Vagina (tissue), 2 donors: ENCODE measurements around the gene OSBP2. TPM values are rescaled to one million over a fixed set of nuclear protein-coding genes. Genes with fewer than 3 reads are reported as not detected.

Experiments
- DNase-seq, 2 donors: peaks; one replicate each; pipeline ENCODE4 v3.0.0-alpha.2; 2017; ENCODE audit errors: extremely low spot score in 2 of 2
- H3K27ac ChIP-seq: fragments of 200-600 bp; sonication (generic); one replicate; pipeline ENCODE4 v1.5.1; 2019
- H3K27me3 ChIP-seq: fragments of 200-600 bp; sonication (generic); one replicate; pipeline ENCODE4 v1.5.1; 2019
- H3K36me3 ChIP-seq, 2 donors: fragments of 200-600 bp; sonication (generic); one replicate each; pipeline ENCODE4 v1.5.1; 2017 to 2019
- H3K4me1 ChIP-seq: fragments of 200-600 bp; sonication (generic); one replicate; pipeline ENCODE4 v1.5.1; 2019
- H3K4me3 ChIP-seq, 2 donors: fragments of 200-600 bp; sonication (generic); 1 replicate in 1 of 2; 2 replicates in 1 of 2; pipeline ENCODE4 v1.5.1; 2016 to 2019
- H3K9me3 ChIP-seq: fragments of 200-600 bp; sonication (generic); one replicate; pipeline ENCODE4 v1.5.1; 2019
- POLR2A ChIP-seq, 2 donors: fragments of 450-650 bp; IDR thresholded peaks; one replicate each; pipeline ENCODE4 v1.6.1; 2017; ENCODE audit warnings: antibody characterized with exemption in 2 of 2, mild to moderate bottlenecking in 2 of 2, moderate library complexity in 2 of 2
- POLR2AphosphoS5 ChIP-seq, 2 donors: sonication (generic); formaldehyde crosslinking; IDR thresholded peaks; one replicate each; pipeline ENCODE4 v1.9.0; 2017; ENCODE audit warnings: antibody characterized with exemption in 2 of 2, mild to moderate bottlenecking in 2 of 2, low read depth in 1 of 2; ENCODE audit not compliant: insufficient read depth in 1 of 2
- intact Hi-C: fragments of 100-400 bp; cut with DNase I; formaldehyde crosslinking; loops from one replicate; pipeline ENCODE4 v1.15.1; 2023
- total RNA-seq: library from RNA; depleted of rRNA; stranded (reverse); fragments of >200 nt; gene quantifications from one replicate; pipeline ENCODE4 v1.2.3, GENCODE V29; 2016
- TF ChIP-seq, protein P1 (sequence below), 3 experiments: fragments of 450-650 bp in 2 of 3; fragments of 200-600 bp in 1 of 3; sonication (generic) in 1 of 3; IDR thresholded peaks; one replicate each; pipeline ENCODE4 v1.5.1; 2017 to 2019; ENCODE audit warnings: antibody characterized with exemption in 3 of 3, mild to moderate bottlenecking in 2 of 3, moderate library complexity in 2 of 3

Gene OSBP2
- total RNA-seq, 1 donor from 2014 or later: 3.7 TPM

DNA sequence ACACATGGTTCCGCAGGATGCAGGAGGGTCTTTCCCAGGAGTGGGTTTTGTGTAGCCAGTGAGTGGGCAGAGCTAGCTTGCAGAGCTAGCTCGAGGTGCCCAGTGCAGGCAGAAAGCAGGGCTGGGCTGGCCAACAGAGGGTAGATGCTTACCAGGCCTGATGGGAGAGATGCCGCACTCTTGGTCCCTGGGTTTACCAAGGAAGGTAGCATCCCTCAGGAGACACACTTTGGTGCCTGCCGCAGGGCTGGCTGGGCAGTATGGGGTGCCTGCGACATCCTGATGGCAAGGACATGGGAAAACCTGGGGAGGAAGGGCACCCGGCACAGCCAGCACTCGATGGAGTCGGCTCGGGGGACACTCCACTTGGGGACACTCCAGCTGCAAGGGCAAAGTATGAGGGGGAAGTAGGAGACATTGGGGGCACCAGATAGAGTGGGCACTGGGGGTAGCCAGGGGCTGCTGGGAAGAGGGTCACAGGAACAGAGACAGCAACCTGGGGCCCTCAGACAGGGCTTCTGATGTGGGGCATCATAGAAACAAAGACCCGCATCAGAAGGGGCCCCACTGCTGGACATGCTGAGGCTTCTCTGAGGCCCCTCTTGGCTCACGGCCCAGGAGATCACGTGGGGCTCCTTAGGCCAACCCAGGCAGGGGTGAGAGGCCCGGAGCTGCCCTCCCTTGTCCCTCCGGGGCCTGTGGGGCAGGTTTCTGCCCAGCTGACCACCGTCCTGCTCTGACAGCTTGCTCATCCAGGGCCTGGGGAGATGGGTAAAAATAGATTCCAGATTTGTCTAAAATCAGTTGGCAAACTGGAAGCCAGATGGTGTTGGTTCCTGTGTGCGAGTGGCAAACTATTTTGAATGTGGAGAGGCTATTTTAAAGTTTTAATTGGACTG, 184.1 kb downstream of the OSBP2 start:
- DNase-seq: no peak
- Histone ChIP-seq H3K9me3 (no peaks in the 10 kb centered on the region), H3K36me3 (no peaks in the 10 kb centered on the region), H3K4me1 (no peaks in the 10 kb centered on the region), H3K27me3 (no peaks in the 10 kb centered on the region), H3K4me3 (no peak overlapping the region), H3K27ac (no peak overlapping the region)
- intact Hi-C loops: no loop called here
- TF ChIP-seq POLR2AphosphoS5 (IDR thresholded peaks at IDR 0.05; ENCODE audit: insufficient read depth in 1 of 2, low read depth in 1 of 2) (no peak), POLR2A (IDR thresholded peaks at IDR 0.05) (no peak)
- TF ChIP-seq, protein P1, sequence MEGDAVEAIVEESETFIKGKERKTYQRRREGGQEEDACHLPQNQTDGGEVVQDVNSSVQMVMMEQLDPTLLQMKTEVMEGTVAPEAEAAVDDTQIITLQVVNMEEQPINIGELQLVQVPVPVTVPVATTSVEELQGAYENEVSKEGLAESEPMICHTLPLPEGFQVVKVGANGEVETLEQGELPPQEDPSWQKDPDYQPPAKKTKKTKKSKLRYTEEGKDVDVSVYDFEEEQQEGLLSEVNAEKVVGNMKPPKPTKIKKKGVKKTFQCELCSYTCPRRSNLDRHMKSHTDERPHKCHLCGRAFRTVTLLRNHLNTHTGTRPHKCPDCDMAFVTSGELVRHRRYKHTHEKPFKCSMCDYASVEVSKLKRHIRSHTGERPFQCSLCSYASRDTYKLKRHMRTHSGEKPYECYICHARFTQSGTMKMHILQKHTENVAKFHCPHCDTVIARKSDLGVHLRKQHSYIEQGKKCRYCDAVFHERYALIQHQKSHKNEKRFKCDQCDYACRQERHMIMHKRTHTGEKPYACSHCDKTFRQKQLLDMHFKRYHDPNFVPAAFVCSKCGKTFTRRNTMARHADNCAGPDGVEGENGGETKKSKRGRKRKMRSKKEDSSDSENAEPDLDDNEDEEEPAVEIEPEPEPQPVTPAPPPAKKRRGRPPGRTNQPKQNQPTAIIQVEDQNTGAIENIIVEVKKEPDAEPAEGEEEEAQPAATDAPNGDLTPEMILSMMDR (IDR thresholded peaks at IDR 0.05): no peak

DNA sequence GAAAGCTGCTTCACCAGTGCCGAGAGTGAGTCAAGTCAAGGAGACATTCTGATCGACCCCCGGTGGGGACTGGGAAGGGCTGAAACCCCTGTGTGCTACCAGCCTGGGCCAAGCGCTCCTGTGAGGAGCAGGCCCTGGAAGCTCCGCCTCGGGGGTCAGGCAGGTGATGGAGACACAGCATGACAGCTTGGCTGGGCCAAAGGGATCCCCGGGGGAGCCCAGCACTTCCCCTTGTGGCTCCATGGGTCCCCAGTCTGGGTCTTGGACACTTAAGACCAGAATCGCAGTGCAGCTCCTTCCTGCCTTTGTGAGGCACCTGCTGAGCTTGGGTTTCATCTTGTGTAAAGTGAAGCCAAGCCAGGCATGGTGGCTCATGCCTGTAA, 184.7 kb downstream of the OSBP2 start:
- no peaks in the 10 kb centered on the region for H3K4me1 ChIP-seq
- DNase-seq: no peak
- no peaks in the 10 kb centered on the region for H3K27me3 ChIP-seq

DNA sequence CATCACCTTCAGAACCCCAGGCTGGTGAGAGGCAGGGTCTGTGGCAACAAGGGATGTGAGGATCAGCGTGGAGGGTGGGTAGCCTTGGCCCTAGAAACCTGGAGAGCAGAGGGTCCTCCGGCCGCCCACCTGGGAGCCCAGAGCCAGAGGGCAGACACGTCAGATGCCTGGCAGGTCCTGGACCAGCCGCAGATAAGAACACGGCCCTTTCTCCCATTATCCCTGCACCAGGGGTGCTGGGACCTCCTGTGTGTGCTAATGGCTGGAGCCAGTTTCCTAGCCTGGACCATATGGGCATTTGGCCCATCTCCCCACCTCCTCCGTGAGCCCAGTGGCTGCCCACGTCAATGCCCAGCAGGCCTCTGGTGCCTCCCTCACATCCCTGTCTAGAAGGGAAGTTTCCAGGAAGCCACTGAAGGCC, 185.5 kb downstream of the OSBP2 start:
- no peaks in the 10 kb centered on the region for H3K4me1 ChIP-seq
- H3K4me3 ChIP-seq: no peak overlapping the region
- no peak overlapping the region for H3K27ac ChIP-seq
- no peak for DNase-seq
- no peak for TF ChIP-seq POLR2AphosphoS5 (IDR thresholded peaks at IDR 0.05; ENCODE audit: insufficient read depth in 1 of 2, low read depth in 1 of 2)
- TF ChIP-seq POLR2A (IDR thresholded peaks at IDR 0.05): no peak
- TF ChIP-seq, protein P1 (IDR thresholded peaks at IDR 0.05): no peak
- H3K27me3 ChIP-seq: no peaks in the 10 kb centered on the region
- H3K9me3 ChIP-seq: no peaks in the 10 kb centered on the region
- H3K36me3 ChIP-seq: no peaks in the 10 kb centered on the region
- intact Hi-C loops: no loop called here

More for the DNA sequence above, 184.7 kb downstream of the OSBP2 start:
- Histone ChIP-seq H3K4me3 (no peak overlapping the region), H3K9me3 (no peaks in the 10 kb centered on the region), H3K36me3 (no peaks in the 10 kb centered on the region), H3K27ac (no peak overlapping the region)
- intact Hi-C loops: no loop called here
- TF ChIP-seq, protein P1 (IDR thresholded peaks at IDR 0.05): no peak
- TF ChIP-seq POLR2AphosphoS5 (IDR thresholded peaks at IDR 0.05; ENCODE audit: insufficient read depth in 1 of 2, low read depth in 1 of 2) (no peak), POLR2A (IDR thresholded peaks at IDR 0.05) (no peak)

DNA sequence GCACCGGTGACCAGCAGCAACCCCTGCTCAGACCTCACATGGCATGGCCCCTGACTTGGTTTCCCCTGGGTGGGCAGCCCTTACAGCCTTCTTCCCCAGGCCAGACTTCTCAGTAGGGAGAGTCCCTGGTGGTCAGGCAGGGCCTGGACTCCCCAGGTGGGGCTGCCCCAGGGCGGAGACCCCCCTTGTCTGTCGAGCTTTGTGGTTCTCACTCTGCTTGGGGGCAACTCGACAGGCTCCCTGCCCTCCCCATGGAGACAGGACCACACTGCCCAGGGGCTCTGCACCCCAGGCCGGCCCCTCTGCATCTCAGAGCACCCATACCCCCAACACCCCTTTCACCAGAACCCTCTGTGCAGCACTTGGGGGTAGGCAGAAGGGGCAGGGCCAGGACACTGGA, 186.2 kb downstream of the OSBP2 start:
- intact Hi-C loops: no loop called here

More for the DNA sequence above, 186.2 kb downstream of the OSBP2 start:
- Histone ChIP-seq H3K36me3 (no peaks in the 10 kb centered on the region), H3K27ac (no peak overlapping the region), H3K27me3 (no peaks in the 10 kb centered on the region), H3K9me3 (no peaks in the 10 kb centered on the region), H3K4me3 (no peak overlapping the region), H3K4me1 (no peaks in the 10 kb centered on the region)
- TF ChIP-seq POLR2A (IDR thresholded peaks at IDR 0.05) (no peak), POLR2AphosphoS5 (IDR thresholded peaks at IDR 0.05; ENCODE audit: insufficient read depth in 1 of 2, low read depth in 1 of 2) (no peak)
- TF ChIP-seq, protein P1 (IDR thresholded peaks at IDR 0.05): no peak
- no peak for DNase-seq
